Psoas muscle (tissue), 8 donors: ENCODE measurements around the gene MYO1D. TPM values are rescaled to one million over a fixed set of nuclear protein-coding genes. Genes with fewer than 3 reads are reported as not detected.

Source experiments
- ATAC-seq, 4 donors: fragments of 200-7000 bp; cut with Tn5 transposase; one replicate each; pipeline ENCODE4 v1.9.1; 2020; ENCODE audit warnings: moderate library complexity in 3 of 4, mild to moderate bottlenecking in 2 of 4
- DNase-seq, 2 donors: peaks; one replicate each; pipeline ENCODE4 v3.0.0-alpha.2; 2020
- H3K27ac ChIP-seq: fragments of 200-600 bp; one replicate; pipeline ENCODE4 v1.8.0; 2022
- H3K27me3 ChIP-seq, 3 donors: fragments of 200-600 bp in 1 of 3; one replicate each; pipeline versions ENCODE4 v1.6.1 to v1.8.0; 2013 to 2022; ENCODE audit warnings: low read length in 2 of 3, mild to moderate bottlenecking in 2 of 3, moderate library complexity in 1 of 3; ENCODE audit not compliant: insufficient read depth in 3 of 3
- H3K36me3 ChIP-seq, 2 donors: fragments of 200-600 bp in 1 of 2; one replicate each; pipeline versions ENCODE4 v1.6.1 to v1.8.0; 2013 to 2022; ENCODE audit warnings: low read depth in 1 of 2, mild to moderate bottlenecking in 1 of 2, moderate library complexity in 1 of 2; ENCODE audit not compliant: insufficient read depth in 1 of 2
- H3K4me1 ChIP-seq: fragments of 200-600 bp; one replicate; pipeline ENCODE4 v1.8.0; 2022
- H3K4me3 ChIP-seq: fragments of 200-600 bp; one replicate; pipeline ENCODE4 v1.8.0; 2022; ENCODE audit warnings: mild to moderate bottlenecking
- H3K9me3 ChIP-seq: fragments of 200-600 bp; one replicate; pipeline ENCODE4 v1.8.0; 2022
- WGBS, 3 donors: extraction: QIAGEN DNeasy Blood & Tissue Kit; methylation state at CpG; one replicate each; pipeline versions ENCODE4 v1.1.6 to v1.1.7; 2013; 5-methylcytosine and 5-hydroxymethylcytosine counted together
- intact Hi-C, 2 donors: fragments of 100-400 bp; cut with DNase I; formaldehyde crosslinking; loops; one replicate each; pipeline versions ENCODE4 v1.11.0 to v1.14.2; 2022
- polyA plus RNA-seq, 3 donors: library from polyadenylated mRNA; stranded (reverse); fragments of 200-250 nt; gene quantifications; one replicate each; pipeline ENCODE4 v1.2.3, GENCODE V29; 2013
- total RNA-seq, 4 donors: library from RNA; stranded (reverse); fragmentation: NEBNext Ultra II Directional in 2 of 4; extraction: Animal tissue kit (Norgen Biotek cat#: 25700) in 2 of 4; gene quantifications; one replicate each; pipeline versions ENCODE4 v1.2.1 to v1.2.4, GENCODE V29; 2021 to 2023
- TF ChIP-seq, protein P1 (sequence below): fragments of 200-600 bp; IDR thresholded peaks from one replicate; pipeline ENCODE4 v1.8.0; 2022; ENCODE audit warnings: antibody characterized with exemption
- donor health status: healthy with polysubstance abuse.
- donor health status: DM: no; HTN: no; CAD: no; lungs with moderate emphysema.
- donor health status: Bipolar disorder and iron deficiency.
- donor health status: healthy.
- donor health status: DM: yes; HTN: yes; CAD: no.
- donor health status: DM: no; HTN: no; CAD: no.
- donor health status: DM: no; HTN: no; CAD: no.
- donor health status: DM: yes; HTN: yes; CAD: no.

MYO1D gene
- total and polyA plus RNA-seq, 7 donors = 1.8 to 5.9 (median 4.1) TPM

DNA sequence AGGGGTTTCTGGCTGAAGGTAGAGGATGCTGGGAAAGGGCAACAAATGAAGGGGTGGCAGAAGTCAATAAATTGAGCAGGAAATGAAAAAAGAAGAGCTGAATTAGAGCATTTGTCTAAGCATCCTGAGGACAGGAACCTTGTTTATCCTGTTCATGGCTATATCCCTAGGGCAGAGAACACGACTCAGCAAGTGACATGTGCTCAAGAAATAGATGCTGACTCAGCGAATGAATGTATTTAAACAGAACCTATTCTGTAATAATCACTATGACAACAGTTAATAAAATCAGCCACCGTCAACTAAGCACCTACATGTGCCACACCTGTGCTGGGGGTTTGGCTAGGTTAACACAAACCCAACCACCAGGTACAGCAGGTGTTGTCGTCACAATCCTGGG is 309.8 kb downstream of the MYO1D start:
- no peak overlapping the region for H3K4me3 ChIP-seq
- WGBS, 3 donors = 82 to 94% (median 90%) methylated on average over 4 of the region's 4 CpGs
- no peak for ATAC-seq
- intact Hi-C loops = no loop called here
- H3K27ac ChIP-seq = no peak overlapping the region
- no peaks in the 10 kb centered on the region for H3K4me1 ChIP-seq
- no peaks in the 10 kb centered on the region for H3K27me3 ChIP-seq
- DNase-seq = no peak
- H3K36me3 ChIP-seq = no peaks in the 10 kb centered on the region
- H3K9me3 ChIP-seq = no peaks in the 10 kb centered on the region
- TF ChIP-seq, protein P1, sequence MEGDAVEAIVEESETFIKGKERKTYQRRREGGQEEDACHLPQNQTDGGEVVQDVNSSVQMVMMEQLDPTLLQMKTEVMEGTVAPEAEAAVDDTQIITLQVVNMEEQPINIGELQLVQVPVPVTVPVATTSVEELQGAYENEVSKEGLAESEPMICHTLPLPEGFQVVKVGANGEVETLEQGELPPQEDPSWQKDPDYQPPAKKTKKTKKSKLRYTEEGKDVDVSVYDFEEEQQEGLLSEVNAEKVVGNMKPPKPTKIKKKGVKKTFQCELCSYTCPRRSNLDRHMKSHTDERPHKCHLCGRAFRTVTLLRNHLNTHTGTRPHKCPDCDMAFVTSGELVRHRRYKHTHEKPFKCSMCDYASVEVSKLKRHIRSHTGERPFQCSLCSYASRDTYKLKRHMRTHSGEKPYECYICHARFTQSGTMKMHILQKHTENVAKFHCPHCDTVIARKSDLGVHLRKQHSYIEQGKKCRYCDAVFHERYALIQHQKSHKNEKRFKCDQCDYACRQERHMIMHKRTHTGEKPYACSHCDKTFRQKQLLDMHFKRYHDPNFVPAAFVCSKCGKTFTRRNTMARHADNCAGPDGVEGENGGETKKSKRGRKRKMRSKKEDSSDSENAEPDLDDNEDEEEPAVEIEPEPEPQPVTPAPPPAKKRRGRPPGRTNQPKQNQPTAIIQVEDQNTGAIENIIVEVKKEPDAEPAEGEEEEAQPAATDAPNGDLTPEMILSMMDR = no peak

DNA sequence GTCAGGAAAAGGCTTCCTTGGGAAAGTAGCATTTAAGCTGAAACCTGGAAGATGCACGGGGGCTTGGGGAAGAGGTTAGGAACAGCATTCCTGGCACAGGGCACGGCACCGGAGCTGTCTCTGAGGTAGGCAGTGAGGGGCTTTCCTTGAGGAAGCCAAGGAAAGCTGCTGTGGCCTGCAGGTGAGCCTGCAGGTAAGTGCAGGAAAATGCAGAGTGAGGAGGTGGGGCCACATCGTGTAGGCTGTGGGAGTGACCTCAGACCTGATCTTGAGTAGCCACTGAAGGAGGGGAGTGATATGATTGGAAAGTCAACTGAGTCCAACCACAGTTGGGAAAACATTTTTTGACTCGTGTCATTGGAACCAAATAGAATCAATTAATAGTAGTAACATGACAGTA is 310.6 kb downstream of the MYO1D start:
- DNase-seq = no peak
- H3K36me3 ChIP-seq = no peaks in the 10 kb centered on the region
- WGBS, 3 donors = 71 to 77% (median 76%) methylated on average over 5 of the region's 5 CpGs
- TF ChIP-seq, protein P1 = no peak
- ATAC-seq = no peak
- intact Hi-C loops = no loop called here
- no peaks in the 10 kb centered on the region for H3K27me3 ChIP-seq
- no peaks in the 10 kb centered on the region for H3K9me3 ChIP-seq
- no peaks in the 10 kb centered on the region for H3K4me1 ChIP-seq
- no peak overlapping the region for H3K4me3 ChIP-seq
- H3K27ac ChIP-seq = no peak overlapping the region

DNA sequence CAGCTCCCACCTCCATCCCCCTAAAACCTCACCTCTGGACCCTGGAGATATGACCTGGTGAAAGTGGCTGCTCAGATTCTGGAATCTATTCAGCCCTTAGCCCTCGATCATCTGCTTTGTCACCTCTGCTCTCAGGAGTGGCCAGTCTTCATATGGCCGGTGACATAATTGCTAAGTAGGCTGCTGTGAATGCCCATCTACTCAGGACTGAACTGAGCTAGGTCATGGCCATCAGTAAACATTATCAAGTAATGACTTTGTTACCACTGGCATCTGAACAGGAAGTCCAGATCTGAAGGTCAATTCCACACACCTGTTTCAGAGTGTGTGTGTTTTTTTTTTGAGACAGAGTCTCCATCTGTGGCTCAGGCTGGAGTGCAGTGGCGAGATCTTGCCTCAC is 311.5 kb downstream of the MYO1D start:
- WGBS, 3 donors = 87 to 93% (median 88%) methylated on average over 3 of the region's 3 CpGs
- Histone ChIP-seq H3K9me3 (no peaks in the 10 kb centered on the region), H3K4me1 (no peaks in the 10 kb centered on the region), H3K4me3 (no peak overlapping the region), H3K27me3 (no peaks in the 10 kb centered on the region), H3K27ac (no peak overlapping the region), H3K36me3 (no peaks in the 10 kb centered on the region)
- ATAC-seq (no peak), DNase-seq (no peak)
- intact Hi-C loops = no loop called here
- TF ChIP-seq, protein P1 = no peak

DNA sequence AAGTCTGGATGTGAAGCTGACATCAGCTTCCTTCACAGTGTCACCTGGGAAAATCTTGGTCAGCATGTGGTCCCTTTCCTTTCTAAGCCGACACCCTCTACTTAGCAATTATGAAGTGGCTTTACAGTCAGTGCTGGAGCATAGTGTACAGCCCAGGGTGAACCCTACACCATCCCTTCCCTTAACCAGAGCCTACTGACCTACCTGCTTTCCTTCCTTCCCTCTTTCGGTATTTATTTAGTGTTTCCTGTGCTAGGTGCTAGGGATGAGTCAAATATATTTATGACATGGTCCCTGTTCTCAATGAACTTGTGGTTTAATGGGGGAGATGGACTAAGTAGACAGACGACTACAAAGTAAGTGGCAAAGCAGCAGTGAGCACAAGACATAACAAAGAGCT is 312.6 kb downstream of the MYO1D start:
- 75 to 87% (median 82%) methylated on average over 3 of the region's 3 CpGs for WGBS, 3 donors
- no peak for DNase-seq
- no peak overlapping the region for H3K27ac ChIP-seq
- intact Hi-C loops = no loop called here
- H3K36me3 ChIP-seq = no peaks in the 10 kb centered on the region
- TF ChIP-seq, protein P1 = no peak
- no peaks in the 10 kb centered on the region for H3K4me1 ChIP-seq
- no peak overlapping the region for H3K4me3 ChIP-seq
- no peaks in the 10 kb centered on the region for H3K27me3 ChIP-seq
- ATAC-seq = no peak
- H3K9me3 ChIP-seq = no peaks in the 10 kb centered on the region

DNA sequence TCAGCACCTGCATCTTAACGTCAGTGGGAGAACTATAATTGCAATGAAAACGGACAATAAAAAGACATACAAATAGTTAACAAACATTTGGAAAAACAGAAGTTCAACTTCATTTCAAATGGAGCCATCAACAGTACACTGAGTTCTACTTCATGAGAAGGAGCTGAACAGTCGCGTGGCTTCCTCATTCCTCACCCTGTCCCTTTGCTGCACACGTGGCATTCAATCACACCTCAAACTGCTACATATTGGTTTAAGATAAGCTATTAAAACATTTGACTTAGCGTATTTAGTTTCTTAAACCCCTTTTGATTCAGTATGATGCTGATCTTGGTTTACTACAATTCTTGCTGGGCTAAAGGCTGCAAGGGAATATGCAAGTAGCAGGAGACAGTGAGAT is 313.3 kb downstream of the MYO1D start:
- 84 to 89% (median 87%) methylated on average over 6 of the region's 6 CpGs for WGBS, 3 donors
- Histone ChIP-seq H3K27ac (no peak overlapping the region), H3K36me3 (no peaks in the 10 kb centered on the region), H3K9me3 (no peaks in the 10 kb centered on the region), H3K27me3 (no peaks in the 10 kb centered on the region), H3K4me1 (no peaks in the 10 kb centered on the region), H3K4me3 (no peak overlapping the region)
- intact Hi-C loops = no loop called here
- DNase-seq (no peak), ATAC-seq (no peak)
- TF ChIP-seq, protein P1 = no peak
